Tibial nerve (tissue), 4 donors: ENCODE measurements around the gene SNX25.

Experiments used
- CTCF ChIP-seq, 5 experiments: fragments of 200-600 bp in 3 of 5; fragments of 450-650 bp in 2 of 5; sonication (generic) in 3 of 5; IDR thresholded peaks; one replicate each; pipeline ENCODE4 v1.5.1; 2016 to 2019; ENCODE audit warnings: antibody characterized with exemption in 5 of 5, mild to moderate bottlenecking in 3 of 5, moderate library complexity in 2 of 5
- EP300 ChIP-seq, 2 donors: sonication (generic); formaldehyde crosslinking; IDR thresholded peaks; one replicate each; pipeline ENCODE4 v1.6.1; 2017; ENCODE audit warnings: antibody characterized with exemption in 2 of 2, mild to moderate bottlenecking in 1 of 2
- POLR2A ChIP-seq, 2 donors: fragments of 450-650 bp; IDR thresholded peaks; one replicate each; pipeline ENCODE4 v1.6.1; 2017; ENCODE audit warnings: antibody characterized with exemption in 2 of 2, mild to moderate bottlenecking in 2 of 2, moderate library complexity in 2 of 2

- no peak for TF ChIP-seq POLR2A (IDR thresholded peaks at IDR 0.05)
- no peak for TF ChIP-seq EP300 (IDR thresholded peaks at IDR 0.05)
- TF ChIP-seq CTCF (IDR thresholded peaks at IDR 0.05) = no peak
These were observed 134.6 kb downstream of the SNX25 start for GRCh38 chr4:185343726-185344581.
